GM19467 (cell line): ENCODE data around the gene RNF5.
"Not testable (repeated sequence)": the region's sequence is repeated elsewhere in the genome, so short reads cannot be mapped to it uniquely, and the experiment has no call there.

Source experiments
- ATAC-seq: cut with Tn5 transposase; IDR thresholded peaks from one replicate; pipeline ENCODE4 v1.9.1; 2021; ENCODE audit warnings: mild to moderate bottlenecking, moderate library complexity; ENCODE audit not compliant: unreplicated experiment

The RNF5 gene

DNA sequence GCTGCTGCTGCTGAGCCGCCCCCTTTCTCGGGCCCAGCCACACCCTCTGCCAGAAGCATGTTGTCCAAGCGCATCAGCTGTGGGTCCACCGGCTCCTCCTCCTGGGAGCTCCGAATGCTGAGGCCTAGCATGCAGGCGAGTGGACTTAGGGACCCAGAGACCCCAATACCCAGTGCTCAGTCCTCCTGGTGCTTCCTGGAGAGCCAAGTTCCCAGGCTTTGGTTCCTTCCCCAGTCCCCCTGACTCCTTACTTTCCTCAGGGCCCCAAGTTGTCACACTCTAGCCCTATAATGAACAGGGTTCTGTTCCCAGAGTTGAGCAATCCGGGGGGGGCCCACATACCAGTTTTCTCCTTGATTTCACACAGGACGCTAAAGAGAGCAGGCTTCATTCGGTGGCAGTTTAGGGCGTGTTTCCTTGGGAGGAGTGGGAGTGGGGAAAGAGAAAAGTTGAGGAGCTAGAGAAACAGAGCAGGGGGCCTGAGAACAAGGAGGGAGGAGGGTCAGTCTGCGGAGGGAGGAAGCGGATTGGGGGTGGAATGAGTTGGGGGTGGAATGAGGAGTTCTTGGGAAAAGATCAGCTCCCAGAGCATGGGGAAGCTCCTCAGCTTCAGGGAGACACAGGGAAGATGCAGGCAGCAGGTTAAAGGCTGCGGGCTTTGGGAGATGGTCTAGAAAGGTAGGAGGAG is 10.3 kb downstream of the RNF5 start:
- ATAC-seq: no peak

DNA sequence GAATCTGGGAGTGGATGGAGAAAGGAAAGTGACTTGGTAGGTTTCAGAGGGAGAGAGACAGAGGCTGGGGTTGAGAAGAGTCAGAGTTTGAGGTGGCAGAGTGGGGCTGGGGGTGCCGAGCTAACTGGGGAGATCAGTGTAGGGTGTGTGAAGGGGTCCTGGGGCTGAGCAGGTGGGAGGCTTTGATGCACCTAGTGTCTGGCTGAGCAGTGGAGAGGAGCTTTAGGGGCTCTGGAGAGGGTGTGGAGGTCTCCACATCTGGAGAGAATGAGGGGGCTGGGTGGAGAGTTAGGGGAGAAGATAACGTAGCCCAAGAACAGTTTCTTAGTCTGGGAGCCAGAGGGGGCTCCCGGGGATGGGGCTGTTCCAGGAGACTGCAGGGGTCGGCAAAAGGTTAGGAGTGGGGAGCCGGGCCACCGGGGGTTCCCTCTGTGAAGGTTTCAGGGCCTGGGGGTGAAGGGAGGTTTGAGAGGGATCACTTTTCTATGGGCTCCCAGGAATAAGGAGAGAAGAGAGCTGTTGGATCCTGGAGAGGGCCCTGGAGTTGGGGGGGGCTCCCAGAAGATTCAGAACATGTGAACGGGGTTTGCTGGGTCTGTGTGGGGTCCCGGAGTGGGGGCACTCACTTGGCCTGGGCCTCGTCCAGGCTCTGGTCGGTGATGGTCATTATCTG is 11.0 kb downstream of the RNF5 start:
- ATAC-seq: no peak

DNA sequence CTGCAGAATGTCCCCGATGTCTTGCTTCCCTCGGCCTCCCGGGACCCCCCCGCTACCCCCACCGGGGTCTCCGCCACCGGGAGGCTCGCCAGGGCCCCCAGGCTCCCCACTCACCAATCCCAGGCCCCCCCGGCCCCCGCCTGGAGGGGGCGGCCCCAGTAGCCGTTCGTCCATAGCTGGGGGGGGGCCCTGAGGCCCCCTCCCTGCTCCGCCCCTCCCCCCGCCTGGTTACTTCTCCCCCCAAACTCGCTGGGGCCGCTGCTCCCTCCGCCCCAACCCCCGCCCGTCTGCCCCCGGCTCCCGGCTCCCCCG is 11.5 kb downstream of the RNF5 start:
- ATAC-seq: no peak

DNA sequence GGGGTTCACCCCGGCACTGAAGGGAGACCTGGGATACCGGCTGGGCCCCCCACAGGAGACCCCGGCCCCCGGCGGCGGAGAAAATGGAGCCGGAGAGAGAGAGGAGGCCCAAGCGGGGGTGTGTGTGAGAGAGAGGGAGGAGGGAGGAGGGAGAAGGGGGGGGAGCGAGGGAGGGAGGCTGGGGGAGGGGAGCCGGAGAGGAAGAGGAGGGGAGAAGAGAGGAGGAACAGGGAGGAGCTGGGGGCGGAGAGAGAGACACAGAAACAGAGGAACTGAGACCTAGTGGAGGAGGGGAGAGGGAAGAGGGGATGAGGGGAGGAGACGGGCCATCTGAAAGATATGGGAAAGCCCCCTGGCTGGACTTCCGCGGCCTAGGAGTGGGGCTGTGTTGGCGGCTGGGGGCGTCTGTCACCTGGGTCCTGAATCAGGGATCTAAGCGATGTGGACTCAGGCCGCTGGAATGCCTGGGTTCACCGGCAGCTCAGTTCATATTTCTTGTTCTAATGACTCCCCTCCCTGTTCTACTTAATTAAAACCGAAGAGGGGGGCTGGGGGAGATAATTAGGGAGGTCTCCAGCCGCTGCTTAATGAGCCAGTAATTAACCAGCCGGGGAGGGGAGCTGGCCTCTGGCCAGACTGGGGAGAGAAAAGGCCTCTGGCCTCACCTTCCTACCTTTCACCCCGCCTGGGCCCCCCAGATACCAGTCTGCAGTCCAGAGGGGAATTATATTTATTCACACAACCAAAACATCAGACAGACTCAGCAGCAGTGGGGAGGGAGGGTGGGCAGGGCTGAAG is 12.0 kb downstream of the RNF5 start, which contains the start of gene PBX2:
Gene PBX2 (minus strand): TSS at position 149 of the 798 bp plus-strand sequence. CDS start 287 bp downstream, outside the sequence.
- ATAC-seq: peak; percentile 48

DNA sequence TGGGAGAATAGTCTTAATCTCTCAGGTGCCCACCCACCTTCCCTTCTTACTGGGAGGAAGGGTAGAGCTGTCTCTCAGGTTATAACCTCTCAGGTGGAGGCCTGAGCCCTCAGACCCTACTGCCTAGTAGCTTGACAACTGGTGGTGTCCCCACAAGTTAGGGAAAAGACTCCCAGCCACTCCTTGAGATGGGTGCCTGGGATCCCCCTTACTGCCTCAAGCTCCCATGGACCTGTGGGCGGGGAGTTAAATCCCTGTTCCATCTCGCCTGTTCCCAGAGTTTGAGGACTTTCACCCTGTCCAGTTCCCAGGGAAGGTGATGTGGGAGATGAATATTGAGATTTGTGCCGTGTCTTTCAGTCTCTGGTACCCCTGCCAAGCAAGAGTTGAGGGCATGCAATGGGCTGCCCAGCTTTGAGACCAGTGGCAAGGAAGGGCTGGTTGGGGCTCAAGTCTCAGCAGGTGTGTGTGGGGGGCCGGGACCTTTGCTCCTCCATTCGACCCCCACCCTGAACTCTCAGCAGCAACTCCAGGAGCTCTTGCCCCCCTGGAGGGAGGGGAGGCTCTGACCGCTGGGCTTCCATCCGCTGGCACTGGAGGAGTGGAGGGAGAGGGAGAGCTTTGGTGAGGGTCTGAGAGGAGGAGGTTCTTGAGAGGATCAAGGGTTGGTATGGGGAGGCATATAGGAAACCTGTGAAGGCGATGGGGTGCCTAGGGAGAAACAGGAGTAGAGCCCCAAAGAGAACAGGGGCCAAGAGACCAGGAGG is 12.9 kb downstream of the RNF5 start:
- ATAC-seq: no peak

DNA sequence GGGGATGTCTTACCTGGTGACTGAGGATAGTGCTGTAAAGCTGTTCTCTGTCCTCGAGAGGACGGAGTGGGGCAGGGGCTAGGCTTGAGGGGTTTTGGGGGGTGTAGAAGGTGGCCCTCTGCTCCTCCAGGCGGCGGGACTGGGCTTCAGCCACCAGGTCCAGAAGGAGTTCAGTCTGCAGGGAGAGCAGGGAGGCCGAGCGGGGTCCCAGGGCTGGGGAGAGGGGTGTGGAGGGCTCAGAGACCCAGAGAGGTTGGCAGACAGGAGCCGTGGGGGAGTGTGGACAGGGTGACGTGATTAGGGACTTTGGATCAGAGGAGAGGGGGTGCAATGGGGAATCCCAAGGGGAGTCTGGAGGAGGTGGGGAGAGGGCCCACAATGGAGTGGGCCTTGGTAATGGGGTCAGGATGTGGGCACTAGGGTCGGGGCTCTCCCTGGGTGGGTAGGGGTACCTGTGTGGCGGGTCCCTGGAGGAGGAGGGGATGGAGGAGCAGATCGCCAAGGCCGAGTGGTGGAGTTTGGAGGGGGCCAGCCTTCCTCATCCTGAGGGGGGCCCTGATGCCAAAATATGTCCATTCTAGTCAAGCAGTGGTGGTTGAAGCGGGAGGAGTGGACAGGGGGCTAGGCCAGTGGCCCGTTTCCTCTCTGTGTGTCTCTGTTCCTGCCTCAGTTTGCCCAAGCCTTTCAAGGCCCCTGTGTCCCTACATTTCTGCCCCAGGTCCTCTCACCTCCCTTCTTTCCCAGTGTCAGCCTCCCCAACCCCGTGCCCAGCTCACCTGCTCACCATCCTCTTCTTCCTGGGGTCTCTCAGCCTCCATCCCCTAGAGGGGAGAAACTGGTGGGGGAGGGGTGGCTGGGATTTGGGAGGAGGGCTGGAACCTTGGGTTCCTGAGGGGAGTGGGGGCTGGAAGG is 13.7 kb downstream of the RNF5 start:
- ATAC-seq: no peak

DNA sequence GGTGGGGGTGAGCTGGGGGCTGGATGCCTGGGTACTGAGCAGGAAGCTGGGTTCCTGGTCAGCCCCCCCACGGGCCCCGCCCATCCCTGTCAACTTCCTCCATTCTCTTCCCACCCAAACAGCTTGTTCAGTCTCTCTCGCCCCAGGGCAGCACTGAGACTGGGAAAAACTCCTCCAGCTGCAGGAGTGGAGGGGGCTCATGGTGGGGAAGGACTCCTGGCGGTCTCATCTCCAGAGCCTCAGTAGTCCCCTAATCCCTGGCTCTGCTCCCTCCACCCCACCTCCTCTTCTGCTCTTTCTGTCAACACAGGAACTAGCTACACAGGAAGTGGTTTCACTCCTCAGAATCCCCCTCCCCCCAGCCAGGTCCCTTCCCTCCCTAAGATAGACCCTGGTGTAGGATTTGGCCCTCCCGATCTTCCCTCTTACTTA is 14.4 kb downstream of the RNF5 start, which contains the start of gene GPSM3:
Gene GPSM3 (minus strand): TSS at position 36 of the 432 bp plus-strand sequence. CDS start 130 bp downstream, outside the sequence.
- no peak for ATAC-seq

DNA sequence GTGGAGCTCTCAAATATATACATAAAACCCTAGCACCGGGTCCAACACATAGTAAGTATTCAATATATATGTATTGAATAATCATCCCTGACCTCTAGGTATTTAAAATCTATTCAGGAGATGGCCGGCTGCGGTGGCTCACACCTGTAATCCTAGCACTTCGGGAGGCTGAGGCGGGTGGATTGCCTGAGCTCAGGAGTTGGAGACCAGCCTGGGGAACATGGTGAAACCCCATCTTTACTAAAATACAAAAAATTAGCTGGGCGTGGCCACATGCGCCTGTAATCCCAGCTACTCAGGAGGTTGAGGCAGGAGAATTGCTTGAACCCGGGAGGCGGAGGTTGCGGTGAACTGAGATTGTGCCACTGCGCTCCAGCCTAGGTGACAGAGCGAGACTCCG is 14.9 kb downstream of the RNF5 start:
- not testable (repeated sequence) for ATAC-seq

DNA sequence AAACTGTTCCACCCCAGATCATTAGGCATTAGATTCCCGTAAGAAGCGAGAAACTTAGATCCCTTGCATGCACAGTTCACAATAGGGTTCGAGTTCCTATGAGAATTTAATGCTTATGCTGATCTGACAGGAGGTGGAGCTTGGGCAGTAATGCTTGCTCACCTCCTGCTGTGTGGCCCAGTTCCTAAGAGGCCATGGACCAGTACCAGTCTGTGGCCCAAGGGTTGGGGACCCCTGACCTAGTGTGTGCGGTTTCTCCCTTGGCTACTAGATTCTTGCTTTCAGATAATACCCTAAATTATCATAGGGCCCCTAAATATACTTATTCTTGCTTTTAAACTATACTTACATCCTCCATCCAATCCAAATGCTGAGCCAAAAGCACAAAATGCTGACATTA is 16.2 kb downstream of the RNF5 start:
- no peak for ATAC-seq

DNA sequence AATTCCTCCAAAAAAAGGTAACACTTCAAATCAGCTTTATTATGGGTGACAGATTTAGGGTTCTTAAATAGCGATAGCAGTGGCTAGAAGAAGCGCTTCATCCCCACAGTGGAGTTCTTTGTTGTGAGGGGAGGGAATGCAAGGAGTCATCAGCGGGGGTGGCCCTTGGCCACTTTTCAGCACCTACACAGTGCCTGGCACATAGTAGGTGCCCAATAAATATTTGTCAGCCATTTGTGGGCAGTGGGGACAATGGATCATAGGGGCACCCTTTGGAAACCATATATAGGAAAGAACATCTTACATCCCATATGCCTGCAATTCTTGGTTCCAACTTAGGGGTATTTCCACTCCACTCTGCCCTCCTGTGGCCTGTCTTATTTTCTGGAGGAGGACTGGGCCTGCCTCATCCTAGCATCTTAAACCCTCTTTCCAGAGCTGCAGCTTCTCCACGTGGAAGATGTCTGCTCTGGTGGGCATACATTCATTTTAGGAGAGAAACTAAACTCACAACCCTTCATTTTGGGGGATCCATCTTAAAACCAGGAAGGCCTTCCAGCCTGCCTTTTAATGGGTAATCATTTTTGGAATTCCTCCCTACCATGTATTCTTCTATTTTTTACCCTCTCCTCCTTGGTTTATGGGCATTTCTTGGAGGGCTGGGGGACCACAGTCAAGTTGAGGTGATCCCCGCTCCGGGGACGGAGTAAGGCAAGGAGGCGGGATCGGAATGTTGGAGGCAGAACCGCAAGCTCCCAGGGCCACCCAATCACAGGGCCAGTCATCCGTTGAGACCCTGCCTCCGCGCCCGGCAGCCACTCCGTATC is 16.8 kb downstream of the RNF5 start:
- ATAC-seq: no peak

DNA sequence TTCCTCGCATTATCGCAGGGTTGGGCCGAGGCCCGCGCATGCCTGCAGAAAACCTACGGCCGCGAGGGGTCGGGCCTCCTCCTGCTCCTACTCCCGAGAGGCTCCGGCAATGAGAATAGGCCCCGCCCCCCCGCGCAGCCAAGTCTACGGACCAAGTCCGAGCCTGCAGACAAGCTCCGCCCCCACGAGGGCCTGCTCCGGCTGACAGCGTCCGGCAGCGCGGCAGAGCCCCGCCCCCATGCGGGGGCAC is 17.4 kb downstream of the RNF5 start:
- peak; percentile 65 for ATAC-seq

DNA sequence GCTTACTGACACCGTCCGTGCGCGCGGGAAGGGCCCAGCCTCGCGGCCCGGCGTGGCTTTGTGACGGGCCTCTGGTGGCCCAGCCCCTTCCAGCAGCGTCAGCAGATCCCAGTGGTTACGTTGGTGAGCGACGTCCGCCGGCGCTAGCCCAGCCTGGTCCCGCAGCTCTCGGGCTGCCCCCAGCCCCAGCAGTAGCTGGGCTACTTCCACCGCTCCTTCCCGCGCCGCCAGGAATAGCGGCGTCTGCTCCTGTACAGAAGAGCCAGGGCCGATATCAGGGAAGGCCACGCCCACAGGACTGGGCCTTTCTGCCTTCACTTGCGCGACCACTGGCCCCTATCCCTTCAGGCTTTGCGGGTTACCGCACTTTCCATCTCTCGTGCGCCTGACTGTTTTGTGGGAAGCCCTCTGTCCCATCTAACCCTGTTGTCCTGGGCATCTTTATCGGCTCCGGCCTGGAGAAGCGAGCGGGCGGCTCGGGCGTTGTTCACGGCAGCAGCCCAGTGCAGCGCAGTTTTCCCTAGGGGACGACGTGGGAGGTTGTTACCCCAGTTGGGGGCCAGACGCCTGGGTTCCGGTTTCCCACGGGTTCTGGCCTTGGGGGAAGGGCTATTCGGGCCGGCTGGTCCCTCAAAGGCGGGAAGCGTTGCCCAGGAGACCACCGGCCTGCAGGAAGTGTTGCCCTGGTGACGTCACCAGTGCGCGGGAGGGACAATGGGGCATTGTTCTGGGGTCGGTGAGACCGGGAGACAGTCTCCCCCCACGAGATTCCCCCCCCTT is 17.9 kb downstream of the RNF5 start:
- ATAC-seq: peak; percentile 80

DNA sequence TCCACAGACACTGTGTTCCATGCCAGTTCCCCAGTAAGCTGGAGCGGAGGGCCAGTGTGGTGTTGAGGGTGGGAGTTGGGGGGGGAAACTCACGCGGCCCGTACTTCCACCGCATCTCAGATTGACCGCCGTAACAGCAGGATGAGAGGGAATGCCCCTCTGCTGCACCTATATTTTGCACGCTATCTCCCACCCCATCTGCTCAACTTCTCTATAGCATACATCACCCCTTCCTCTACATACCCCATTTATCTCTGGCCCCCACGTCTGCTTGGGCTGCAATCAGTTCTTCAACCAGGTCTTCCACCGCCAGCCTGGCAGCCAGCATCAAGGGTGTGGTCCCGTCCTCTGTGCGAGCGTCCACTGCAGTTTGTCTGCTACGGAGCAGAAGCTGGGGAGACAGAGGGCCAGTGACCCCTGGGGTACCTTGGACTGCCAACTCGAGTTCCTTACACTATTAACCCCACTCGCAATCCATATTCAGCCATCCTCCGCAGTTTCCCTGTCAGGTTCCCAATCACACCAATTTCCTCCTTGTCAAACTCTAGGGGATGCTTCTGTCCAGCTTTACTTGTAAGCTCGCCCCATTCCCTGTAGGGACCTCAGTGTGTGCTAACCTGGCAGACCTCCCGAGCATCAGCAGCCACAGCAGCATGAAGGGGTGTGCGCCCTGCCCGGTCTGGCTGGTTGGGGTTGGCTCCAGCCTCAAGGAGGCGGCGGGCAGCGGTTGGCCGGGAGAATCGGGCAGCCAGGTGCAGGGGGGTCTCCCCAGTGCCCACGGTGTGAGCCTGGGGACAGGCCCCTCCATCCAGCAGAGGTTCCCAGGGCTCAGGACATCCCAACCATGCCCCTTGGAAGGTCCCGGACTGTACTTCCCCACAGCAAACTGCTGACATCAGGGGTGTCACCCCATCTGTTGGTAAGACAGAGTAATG is 18.7 kb downstream of the RNF5 start:
- ATAC-seq: no peak

DNA sequence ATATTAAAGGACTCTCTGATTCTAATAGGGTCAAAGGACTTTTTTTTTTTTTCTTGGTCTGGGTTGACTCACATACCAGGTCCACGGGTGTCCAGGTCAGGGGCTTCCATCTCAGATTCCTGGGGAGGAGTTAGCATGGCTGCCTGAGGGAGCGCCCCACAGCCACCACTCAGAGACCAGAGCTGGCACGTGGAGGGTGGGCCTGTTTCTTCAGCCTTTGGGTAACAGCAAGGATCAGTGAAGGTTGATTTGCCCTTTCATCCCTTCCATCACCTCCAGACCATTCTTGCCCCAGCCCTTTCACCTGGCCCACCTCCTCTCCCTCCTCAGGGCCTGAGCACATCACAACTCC is 20.1 kb downstream of the RNF5 start:
- no peak for ATAC-seq

DNA sequence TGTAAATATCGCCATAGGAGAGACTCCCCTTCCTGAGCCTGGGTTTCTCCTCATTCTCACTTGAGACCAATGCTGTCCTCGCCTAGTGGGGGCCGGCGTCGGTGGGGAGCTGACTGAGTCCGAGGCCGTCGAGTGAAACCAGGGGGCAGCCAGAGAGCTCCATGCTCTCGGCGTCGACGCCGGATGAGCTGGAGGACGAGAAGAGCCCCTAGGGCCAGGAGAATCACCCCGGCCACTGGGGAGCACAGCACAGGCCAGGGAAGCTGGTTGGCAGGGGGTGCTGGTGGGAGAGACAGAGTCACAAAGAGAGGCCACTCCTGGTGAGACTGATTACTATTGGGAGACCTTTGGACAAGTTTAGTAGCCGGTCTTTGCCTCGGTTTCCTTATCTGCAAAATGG is 20.7 kb downstream of the RNF5 start:
- ATAC-seq: no peak

DNA sequence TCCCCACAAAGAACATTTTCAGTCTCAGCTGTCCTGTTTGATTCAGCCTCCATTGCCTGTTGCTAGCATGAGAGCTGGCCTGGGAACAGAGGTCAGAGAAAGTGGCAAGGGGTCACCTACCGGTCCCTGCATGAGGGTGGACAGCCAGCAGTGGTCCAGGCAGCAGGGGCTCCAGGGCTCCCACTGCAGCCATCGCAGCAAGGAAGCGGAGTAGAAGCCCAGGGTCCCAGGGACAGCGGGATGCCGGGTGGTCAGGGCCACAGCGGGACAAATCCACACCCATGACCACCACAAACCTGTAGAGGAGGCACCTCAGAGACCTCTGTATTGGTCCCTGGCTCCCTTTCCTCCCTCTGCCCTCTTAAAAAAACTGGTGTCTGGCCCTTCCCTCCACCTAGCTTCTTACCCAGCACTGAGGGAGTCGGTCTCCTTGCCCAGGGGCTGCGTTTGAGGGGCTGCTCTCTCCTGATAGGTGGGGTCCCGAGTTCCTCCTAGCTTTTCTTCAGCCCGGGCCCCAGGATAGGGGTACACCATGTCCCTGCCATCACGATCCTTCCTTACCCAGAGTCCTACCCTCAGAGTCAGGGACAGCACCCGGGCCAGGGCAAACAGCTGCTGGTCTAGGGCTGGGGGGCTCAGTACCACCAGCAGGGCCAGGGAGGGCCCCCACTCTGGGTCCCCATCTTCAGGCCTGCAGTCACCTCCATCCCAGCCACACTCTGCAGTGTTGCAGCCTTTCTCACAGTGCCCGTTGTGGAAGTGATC is 22.7 kb downstream of the RNF5 start:
- ATAC-seq: no peak

DNA sequence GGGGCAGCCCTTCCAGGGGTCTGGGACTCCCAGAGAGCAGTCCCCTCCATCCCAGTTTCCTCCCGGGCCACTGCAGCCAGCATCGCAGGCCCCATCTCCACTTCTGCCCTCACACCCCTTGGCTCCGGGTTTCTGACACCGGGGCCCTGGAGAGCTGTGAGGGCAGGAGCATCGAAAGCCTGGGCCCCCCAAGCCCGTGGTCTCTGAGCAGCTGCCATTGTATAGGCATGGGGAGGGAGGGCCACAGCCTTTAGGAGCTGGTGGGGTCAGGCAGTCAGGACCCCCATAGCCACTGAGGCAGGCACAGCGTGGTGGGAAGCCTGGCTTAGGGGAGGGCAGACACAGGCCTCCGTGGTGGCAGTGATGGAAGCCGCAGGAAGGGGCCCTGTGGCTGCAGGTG is 24.0 kb downstream of the RNF5 start:
- no peak for ATAC-seq
